K562 (cell line): Measurements from ENCODE around the gene OR6S1. TPM values are rescaled to one million over a fixed set of nuclear protein-coding genes. Genes with fewer than 3 reads are reported as not detected.
A peak's percentile ranks its signal among the peaks of the same experiment; 100 is the strongest.

Experiments
- ATAC-seq: fragments of 200-7000 bp; cut with Tn5 transposase; 3 replicates; pipeline ENCODE4 v1.9.1; 2020; ENCODE audit warnings: moderate library complexity
- BruUV-seq: library from RNA; stranded (reverse); fragments of 400-500 nt; replicated peaks from 2 replicates; lab custom pipeline; 2021; lab: Mats Ljungman, UMichigan
- CTCF ChIA-PET: fragments of 300-600 bp; formaldehyde crosslinking; extraction: SDS; loops from one replicate; lab custom pipeline; 2021; ENCODE audit warnings: low intra/inter-chr PET ratio; lab: Yijun Ruan, JAX
- POLR2A ChIA-PET: fragments of 300-600, 350-650 bp; sonication (Branson Sonifier 250); formaldehyde crosslinking; extraction: SDS; loops from one replicate; lab custom pipeline; 2021; ENCODE audit warnings: antibody characterized with exemption, inconsistent platforms; lab: Yijun Ruan, JAX
- DNase-seq, 4 experiments: peaks; one replicate each; pipeline versions ENCODE4 v3.0.0 to v3.0.0-alpha.2; 2011 to 2018; ENCODE audit warnings: low spot score in 3 of 4, mixed read lengths in 3 of 4; ENCODE audit errors: extremely low read depth in 1 of 4
- FAIRE-seq: peaks from 2 replicates; lab custom pipeline; 2011; peaks lifted over from hg19 to GRCh38; lab: Jason Lieb, UNC
- H2AFZ ChIP-seq: 2 replicates; pipeline ENCODE4 v1.6.0; 2011; ENCODE audit warnings: low read depth, low read length, control low read depth, inconsistent platforms
- H3K27ac ChIP-seq: fragments of 200-600 bp; 3 replicates; pipeline ENCODE4 v1.8.0; 2011; ENCODE audit warnings: low read depth, mild to moderate bottlenecking, control low read depth, inconsistent platforms, low read length, moderate library complexity, mixed read lengths; ENCODE audit errors: extremely low read depth
- H3K27me3 ChIP-seq, 2 experiments: fragments of 300-600 bp in 1 of 2; 2 replicates in 1 of 2; 3 replicates in 1 of 2; pipeline versions ENCODE4 v1.6.0 to v1.8.0; 2011; ENCODE audit warnings: inconsistent platforms in 2 of 2, low read length in 2 of 2, mild to moderate bottlenecking in 1 of 2, mixed read lengths in 1 of 2, moderate library complexity in 1 of 2; ENCODE audit not compliant: control insufficient read depth in 2 of 2, insufficient read depth in 2 of 2
- H3K36me3 ChIP-seq: fragments of 300-600 bp; 3 replicates; pipeline ENCODE4 v1.8.0; 2011; ENCODE audit warnings: mild to moderate bottlenecking, low read length, inconsistent platforms; ENCODE audit not compliant: control insufficient read depth, insufficient read depth
- H3K4me1 ChIP-seq, 2 experiments: fragments of 200-600 bp in 1 of 2; replicated peaks in 1 of 2; 2 replicates in 1 of 2; 3 replicates in 1 of 2; pipeline versions ENCODE4 v1.5.1 to v1.8.0; 2011; ENCODE audit warnings: inconsistent platforms in 2 of 2, low read length in 2 of 2, mild to moderate bottlenecking in 1 of 2, mixed read lengths in 1 of 2, moderate library complexity in 1 of 2; ENCODE audit not compliant: control insufficient read depth in 2 of 2, insufficient read depth in 2 of 2
- H3K4me2 ChIP-seq: 2 replicates; pipeline ENCODE4 v1.6.1; 2011; ENCODE audit warnings: low read length, control low read depth, inconsistent platforms, mixed read lengths; ENCODE audit not compliant: insufficient read depth
- H3K4me3 ChIP-seq: fragments of 200-600 bp; sonication (generic), shearing (Covaris generic); 2 replicates; pipeline ENCODE4 v1.5.1; 2016; ENCODE audit warnings: control low read depth, inconsistent platforms
- H3K79me2 ChIP-seq: fragments of 200-600 bp; 3 replicates; pipeline ENCODE4 v1.8.0; 2011; ENCODE audit warnings: low read length, inconsistent platforms; ENCODE audit not compliant: control insufficient read depth, insufficient read depth
- H3K9ac ChIP-seq, 2 experiments: 2 replicates each; pipeline versions ENCODE4 v1.6.0 to v1.6.1; 2011; ENCODE audit warnings: low read depth in 2 of 2, low read length in 2 of 2, control low read depth in 1 of 2, inconsistent platforms in 1 of 2, mild to moderate bottlenecking in 1 of 2, mixed read lengths in 1 of 2; ENCODE audit not compliant: insufficient read depth in 1 of 2
- H3K9me1 ChIP-seq: one replicate; pipeline ENCODE4 v1.6.0; 2011; ENCODE audit warnings: inconsistent platforms, mild to moderate bottlenecking, low read length, moderate library complexity; ENCODE audit not compliant: control insufficient read depth, insufficient read depth
- H3K9me3 ChIP-seq: replicated peaks from 2 replicates; pipeline ENCODE4 v1.5.1; 2011; ENCODE audit warnings: low read depth, low read length, inconsistent platforms; ENCODE audit not compliant: control insufficient read depth, insufficient read depth
- H4K20me1 ChIP-seq: replicated peaks from 2 replicates; pipeline ENCODE4 v1.6.1; 2011; ENCODE audit warnings: low read length, inconsistent platforms, mixed read lengths; ENCODE audit not compliant: control insufficient read depth, insufficient read depth
- ATF1 ChIP-seq, 2 experiments: fragments of 450-650 bp in 1 of 2; IDR thresholded peaks; 2 replicates each; pipeline ENCODE4 v1.6.1; 2016; ENCODE audit warnings: missing compliant biosample characterization in 1 of 2, missing genetic modification characterization in 1 of 2
- COPS2 ChIP-seq: fragments of 450-650 bp; conservative IDR thresholded peaks from 2 replicates; pipeline ENCODE4 v1.6.1; 2016; ENCODE audit warnings: mild to moderate bottlenecking, moderate library complexity
- CTBP1 ChIP-seq: fragments of 450-650 bp; IDR thresholded peaks from 2 replicates; pipeline ENCODE4 v1.6.1; 2016; ENCODE audit warnings: borderline replicate concordance
- ELK1 ChIP-seq: sonication (generic); formaldehyde crosslinking; IDR thresholded peaks from 2 replicates; pipeline ENCODE4 v1.8.1; 2022; ENCODE audit warnings: missing genetic modification reagents
- IRF2 ChIP-seq: sonication (generic); formaldehyde crosslinking; IDR thresholded peaks from 2 replicates; pipeline ENCODE4 v1.8.1; 2022; ENCODE audit warnings: mild to moderate bottlenecking, missing genetic modification reagents
- JUNB ChIP-seq: fragments of 450-650 bp; formaldehyde crosslinking; conservative IDR thresholded peaks from 2 replicates; pipeline ENCODE4 v1.4.0; 2020; ENCODE audit warnings: mild to moderate bottlenecking
- MBD1 ChIP-seq: fragments of 250-450 bp; sonication (Bioruptor Pico); IDR thresholded peaks from 2 replicates; pipeline ENCODE4 v1.8.0; 2022; ENCODE audit warnings: inconsistent platforms
- MIER1 ChIP-seq: fragments of 450-650 bp; IDR thresholded peaks from 2 replicates; pipeline ENCODE4 v1.6.1; 2016; ENCODE audit warnings: antibody characterized with exemption, mild to moderate bottlenecking, low read depth
- PHF20 ChIP-seq: fragments of 450-650 bp; IDR thresholded peaks from 2 replicates; pipeline ENCODE4 v1.6.1; 2018; ENCODE audit not compliant: partially characterized antibody
- PRPF4 ChIP-seq: fragments of 200-400 bp; formaldehyde crosslinking; IDR thresholded peaks from one replicate; pipeline ENCODE4 v1.6.1; 2017; ENCODE audit warnings: low read length, low read depth, mild to moderate bottlenecking; ENCODE audit not compliant: insufficient read depth, poor library complexity, severe bottlenecking
- RFX1 ChIP-seq: fragments of 450-650 bp; IDR thresholded peaks from 2 replicates; pipeline ENCODE4 v1.6.1; 2016; ENCODE audit warnings: mild to moderate bottlenecking, moderate library complexity
- SMAD4 ChIP-seq: fragments of 250-450 bp; sonication (Bioruptor Pico); conservative IDR thresholded peaks from 2 replicates; pipeline ENCODE4 v1.8.0; 2021; ENCODE audit warnings: inconsistent platforms, mild to moderate bottlenecking, moderate library complexity
- SMARCA4 ChIP-seq: fragments of 450-650 bp; IDR thresholded peaks from 2 replicates; pipeline ENCODE4 v1.6.1; 2016
- SMARCA5 ChIP-seq: fragments of 450-650 bp; IDR thresholded peaks from 2 replicates; pipeline ENCODE4 v1.6.1; 2016
- SOX6 ChIP-seq: fragments of 450-650 bp; IDR thresholded peaks from 2 replicates; pipeline ENCODE4 v1.6.1; 2014; ENCODE audit warnings: mild to moderate bottlenecking
- TRIM24 ChIP-seq, 2 experiments: fragments of 450-650 bp; IDR thresholded peaks; 2 replicates each; pipeline ENCODE4 v1.6.1; 2016
- ZNF23 ChIP-seq: fragments of 250-450 bp; sonication (Bioruptor Pico); IDR thresholded peaks from 2 replicates; pipeline ENCODE4 v1.4.0; 2020; ENCODE audit warnings: mild to moderate bottlenecking
- ZNF347 ChIP-seq: fragments of 450-650 bp; formaldehyde crosslinking; IDR thresholded peaks from 2 replicates; pipeline ENCODE4 v1.4.0; 2020; ENCODE audit warnings: low read depth, mild to moderate bottlenecking, moderate library complexity
- ZNF398 ChIP-seq: fragments of 250-450 bp; sonication (Bioruptor Pico); IDR thresholded peaks from 2 replicates; pipeline ENCODE4 v1.8.0; 2021; ENCODE audit warnings: moderate library complexity, mild to moderate bottlenecking, inconsistent platforms
- ZNF41 ChIP-seq: fragments of 250-450 bp; sonication (Bioruptor Pico); conservative IDR thresholded peaks from 2 replicates; pipeline ENCODE4 v1.4.0; 2020; ENCODE audit warnings: mild to moderate bottlenecking
- ZNF778 ChIP-seq: fragments of 450-650 bp; formaldehyde crosslinking; IDR thresholded peaks from 2 replicates; pipeline ENCODE4 v1.4.0; 2020; ENCODE audit warnings: mild to moderate bottlenecking, moderate library complexity
- WGBS: fragments of 100-300 bp; shearing (Covaris generic); methylation state at CpG from one replicate; pipeline ENCODE4 v1.1.6; 2016; ENCODE audit warnings: low coverage, mixed read lengths; ENCODE audit not compliant: insufficient coverage; ENCODE audit errors: missing lambda C conversion rate; 5-methylcytosine and 5-hydroxymethylcytosine counted together
- in situ Hi-C: fragments of 300-500 bp; cut with MboI; formaldehyde crosslinking; loops from 4 replicates; pipeline ENCODE4 v1.15.0; 2018; ENCODE audit warnings: inconsistent platforms, mixed read lengths
- intact Hi-C: fragments of 100-400 bp; cut with micrococcal nuclease; formaldehyde crosslinking; loops from 2 replicates; pipeline ENCODE4 v1.14.2; 2022
- polyA plus RNA-seq, 8 experiments: library from polyadenylated mRNA; depleted of rRNA in 4 of 8; stranded (reverse) in 5 of 8; unstranded in 3 of 8; fragments of >200 nt; fragmentation: Nextera tagmentation in 2 of 8; fragmentation: Illumina TruSeq in 1 of 8; extraction: Ambion mirVana in 2 of 8; extraction: Trizol in 1 of 8; gene quantifications; 2 replicates each; pipeline versions ENCODE4 v1.2.1 to v1.2.3, GENCODE V29; 2011 to 2014; ENCODE audit warnings: inconsistent platforms in 1 of 8, missing spikeins in 1 of 8
- total RNA-seq, 7 experiments: library from RNA; depleted of rRNA in 6 of 7; stranded (reverse); fragments of >200 nt in 6 of 7; fragmentation: Illumina TruSeq in 2 of 7; extraction: Trizol in 2 of 7; gene quantifications; 2 replicates each; pipeline versions ENCODE4 v1.2.1 to v1.2.3, GENCODE V29; 2011 to 2021; ENCODE audit warnings: low replicate concordance in 1 of 7

The OR6S1 gene
- total and polyA plus RNA-seq, 9 of the 15 experiments (the other 6 are each of a cell fraction or from before 2014, with no cell fraction given) = not detected

- Histone ChIP-seq H3K9me3 (no peaks in the 10 kb centered on the region), H3K9ac (no peak overlapping the region), H2AFZ (no peak overlapping the region), H3K79me2 (no peaks in the 10 kb centered on the region), H3K27ac (no peak overlapping the region), H3K4me2 (no peak overlapping the region), H3K27me3 (no peaks in the 10 kb centered on the region), H3K4me3 (no peak overlapping the region), H3K9me1 (no peaks in the 10 kb centered on the region), H3K4me1 (peaks cover 8 to 11% of the 10 kb centered on the region in 2 experiments; a peak in 3 of 5 replicates), H4K20me1 (no peaks in the 10 kb centered on the region; the same call in 1 of the 2 replicates), H3K36me3 (no peaks in the 10 kb centered on the region)
- DNase-seq (peak in 1 of 4 experiments; percentile 30), ATAC-seq (peak; percentile 65), FAIRE-seq (peak; percentile 64)
- BruUV-seq = no TSS peak
- ChIA-PET CTCF (no interaction called here), POLR2A (no interaction called here)
- in situ Hi-C loops (no loop called here), intact Hi-C loops (no loop called here)
- 6% methylated on average over 3 of the region's 4 CpGs for WGBS
- TF ChIP-seq ZNF347 (CRISPR knock-in tag) = no peak
- TF ChIP-seq MBD1 (CRISPR knock-in tag) = no peak
- TF ChIP-seq IRF2 (CRISPR knock-in tag) = no peak
- no peak for TF ChIP-seq ZNF23
- TF ChIP-seq SMARCA4 = no peak
- no peak for TF ChIP-seq RFX1
- TF ChIP-seq SMAD4 = no peak
- no peak for TF ChIP-seq PHF20
- TF ChIP-seq SMARCA5 = no peak
- no peak for TF ChIP-seq MIER1
- no peak for TF ChIP-seq ZNF41 (CRISPR knock-in tag)
- TF ChIP-seq CTBP1 = 0 out of 2 replicates have a peak, but pooled peaks have one; percentile 37
- TF ChIP-seq PRPF4 = no peak
- TF ChIP-seq TRIM24 (IDR thresholded peaks at IDR 0.05) = no peak
- TF ChIP-seq ATF1 (CRISPR knock-in tag; IDR thresholded peaks at IDR 0.05) = no peak
- TF ChIP-seq ATF1 (tag; IDR thresholded peaks at IDR 0.05) = no peak
- TF ChIP-seq ZNF778 (CRISPR knock-in tag) = no peak
- no peak for TF ChIP-seq ELK1 (CRISPR knock-in tag)
- TF ChIP-seq JUNB = no peak
- peak; percentile 68 for TF ChIP-seq SOX6
- no peak for TF ChIP-seq ZNF398 (CRISPR knock-in tag)
- no peak for TF ChIP-seq COPS2
These were observed 30.2 kb upstream of the OR6S1 start for GRCh38 chr14:20671597-20672283.
